Measurements from ENCODE around the gene FBF1. TPM values are rescaled to one million over a fixed set of nuclear protein-coding genes. Genes with fewer than 3 reads are reported as not detected.

The FBF1 gene
- total and polyA plus RNA-seq, 10 donors = 5.2 to 16.0 (median 10.0) TPM

DNA sequence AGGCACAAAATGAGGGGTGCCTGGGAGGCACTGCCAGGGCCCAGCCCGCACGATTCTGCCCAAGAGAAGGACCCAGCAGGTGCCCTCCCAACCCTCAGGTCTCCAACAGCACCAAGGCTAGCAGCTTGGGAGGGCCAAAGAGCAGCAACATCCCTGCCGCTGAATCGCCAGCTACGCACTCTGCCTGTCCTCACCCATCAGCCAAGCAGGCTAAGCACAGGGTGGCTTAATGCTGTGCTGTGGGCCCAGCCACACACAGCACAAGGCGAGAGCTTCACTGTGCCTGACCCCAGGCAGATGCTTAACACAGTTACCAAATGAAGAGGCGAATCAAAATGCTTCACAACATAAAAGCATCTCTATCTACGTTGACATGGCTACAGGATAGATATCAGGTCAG is 25.6 kb downstream of the FBF1 start:
- Histone ChIP-seq H3K4me1 (peaks cover 0 to 12% (median 0%) of the 10 kb centered on the region in 6 donors), H3K27ac (no peak overlapping the region), H3K27me3 (replicated peaks in 1 of 7) (no peaks in the 10 kb centered on the region), H3K9me3 (no peaks in the 10 kb centered on the region), H3K4me3 (no peak overlapping the region), H3K36me3 (peaks cover 0 to 65% (median 5%) of the 10 kb centered on the region in 6 donors)
- 86 to 95% (median 91%) methylated on average over 8 of the region's 8 CpGs for WGBS, 5 donors
- intact Hi-C loops (cut with DNase I; ENCODE audit: low total_unique reads) = no loop called here
- DNase-seq = no peak
- TF ChIP-seq POLR2A (IDR thresholded peaks at IDR 0.05) (no peak), POLR2AphosphoS5 (IDR thresholded peaks at IDR 0.05) (no peak)
- TF ChIP-seq, protein P1, sequence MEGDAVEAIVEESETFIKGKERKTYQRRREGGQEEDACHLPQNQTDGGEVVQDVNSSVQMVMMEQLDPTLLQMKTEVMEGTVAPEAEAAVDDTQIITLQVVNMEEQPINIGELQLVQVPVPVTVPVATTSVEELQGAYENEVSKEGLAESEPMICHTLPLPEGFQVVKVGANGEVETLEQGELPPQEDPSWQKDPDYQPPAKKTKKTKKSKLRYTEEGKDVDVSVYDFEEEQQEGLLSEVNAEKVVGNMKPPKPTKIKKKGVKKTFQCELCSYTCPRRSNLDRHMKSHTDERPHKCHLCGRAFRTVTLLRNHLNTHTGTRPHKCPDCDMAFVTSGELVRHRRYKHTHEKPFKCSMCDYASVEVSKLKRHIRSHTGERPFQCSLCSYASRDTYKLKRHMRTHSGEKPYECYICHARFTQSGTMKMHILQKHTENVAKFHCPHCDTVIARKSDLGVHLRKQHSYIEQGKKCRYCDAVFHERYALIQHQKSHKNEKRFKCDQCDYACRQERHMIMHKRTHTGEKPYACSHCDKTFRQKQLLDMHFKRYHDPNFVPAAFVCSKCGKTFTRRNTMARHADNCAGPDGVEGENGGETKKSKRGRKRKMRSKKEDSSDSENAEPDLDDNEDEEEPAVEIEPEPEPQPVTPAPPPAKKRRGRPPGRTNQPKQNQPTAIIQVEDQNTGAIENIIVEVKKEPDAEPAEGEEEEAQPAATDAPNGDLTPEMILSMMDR (IDR thresholded peaks at IDR 0.05 in 8 of 11, conservative IDR thresholded peaks at IDR 0.05 in 3 of 11) = no peak

DNA sequence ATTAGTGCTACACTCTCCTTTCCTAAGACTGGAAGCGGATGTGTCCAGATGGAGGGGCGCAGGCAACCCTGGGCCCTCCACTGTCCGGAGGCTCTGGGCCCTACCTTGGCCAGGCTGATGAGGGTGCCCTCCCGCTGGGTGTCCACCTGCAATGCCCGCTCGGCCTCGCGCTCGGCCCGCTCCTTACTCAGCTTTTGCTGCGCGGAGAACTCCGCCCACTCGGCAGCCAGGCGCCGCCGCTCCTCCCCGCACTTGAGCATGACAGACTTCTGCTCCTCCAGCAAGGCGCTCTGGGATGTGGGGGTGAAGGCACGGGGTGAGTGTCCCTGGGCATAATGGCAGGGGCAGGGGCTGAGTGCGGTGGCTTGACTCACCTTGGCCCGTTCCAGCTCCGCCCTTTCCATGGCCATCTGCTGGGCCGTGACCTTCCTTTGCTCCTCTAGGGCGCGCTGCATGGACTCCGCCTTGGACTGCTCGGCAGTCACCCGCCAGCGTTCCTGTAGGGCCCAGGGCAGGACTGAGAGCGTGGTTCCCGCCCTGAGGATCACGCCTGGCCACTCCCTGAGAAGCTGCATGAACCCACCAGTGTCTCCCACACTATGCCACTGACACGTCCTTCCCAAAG is 26.1 kb downstream of the FBF1 start:
- no peak for DNase-seq
- peaks cover 0 to 14% (median 0%) of the 10 kb centered on the region in 6 donors for H3K4me1 ChIP-seq
- no peak overlapping the region for H3K27ac ChIP-seq
- 89 to 95% (median 92%) methylated on average over 17 to 34 of the region's 34 CpGs for WGBS, 5 donors
- H3K9me3 ChIP-seq = no peaks in the 10 kb centered on the region
- intact Hi-C loops (cut with DNase I; ENCODE audit: low total_unique reads) = no loop called here
- H3K4me3 ChIP-seq = no peak overlapping the region
- peaks cover 0 to 60% (median 5%) of the 10 kb centered on the region in 6 donors for H3K36me3 ChIP-seq
- no peaks in the 10 kb centered on the region for H3K27me3 ChIP-seq (replicated peaks in 1 of 7)
- TF ChIP-seq POLR2A (IDR thresholded peaks at IDR 0.05) = no peak
- TF ChIP-seq POLR2AphosphoS5 (IDR thresholded peaks at IDR 0.05) = no peak
- TF ChIP-seq, protein P1 (IDR thresholded peaks at IDR 0.05 in 8 of 11, conservative IDR thresholded peaks at IDR 0.05 in 3 of 11) = no peak

DNA sequence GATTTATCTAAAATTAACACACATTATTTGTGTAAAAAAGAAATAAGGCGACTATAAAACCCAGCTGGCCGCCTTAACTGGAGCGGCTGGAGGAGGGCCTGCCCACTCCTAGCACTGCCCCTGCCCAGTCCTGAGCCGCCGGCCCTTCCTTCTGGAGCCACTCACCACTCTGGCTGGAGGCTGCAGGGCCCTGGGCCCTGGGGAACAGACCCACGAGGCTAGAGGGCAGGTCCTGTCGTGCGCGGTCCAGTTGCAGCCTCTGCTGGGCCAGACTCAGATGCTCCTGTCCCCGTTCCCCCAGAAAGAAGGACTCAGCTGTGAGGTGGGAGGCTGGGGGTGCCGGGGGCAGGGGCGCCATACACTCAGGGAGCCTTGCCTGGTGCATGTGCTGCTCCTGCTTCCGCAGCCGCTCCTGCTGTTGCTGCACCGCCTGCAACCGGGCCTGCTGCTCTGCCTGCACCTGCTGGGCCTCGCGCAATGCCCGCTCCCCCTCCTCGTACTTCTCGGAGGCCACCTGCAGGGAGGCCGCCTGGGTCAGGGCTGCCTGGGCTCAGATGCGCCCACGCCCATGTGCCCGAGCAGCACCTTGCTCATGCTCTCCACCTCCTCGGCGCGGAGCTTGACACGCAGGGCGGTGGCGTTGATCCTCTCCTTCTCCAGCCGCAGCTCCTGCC is 27.2 kb downstream of the FBF1 start:
- no peak for DNase-seq
- no peaks in the 10 kb centered on the region for H3K9me3 ChIP-seq
- no peaks in the 10 kb centered on the region for H3K27me3 ChIP-seq (replicated peaks in 1 of 7)
- intact Hi-C loops (cut with DNase I; ENCODE audit: low total_unique reads) = no loop called here
- no peak overlapping the region for H3K27ac ChIP-seq
- peaks cover 0 to 49% (median 5%) of the 10 kb centered on the region in 6 donors for H3K36me3 ChIP-seq
- H3K4me1 ChIP-seq = peaks cover 0 to 14% (median 0%) of the 10 kb centered on the region in 6 donors
- WGBS, 5 donors = 92 to 97% (median 95%) methylated on average over 25 to 32 of the region's 32 CpGs
- H3K4me3 ChIP-seq = no peak overlapping the region
- TF ChIP-seq POLR2AphosphoS5 (IDR thresholded peaks at IDR 0.05) (peak in 1 of 3 donors; percentile 8), POLR2A (IDR thresholded peaks at IDR 0.05) (no peak)

DNA sequence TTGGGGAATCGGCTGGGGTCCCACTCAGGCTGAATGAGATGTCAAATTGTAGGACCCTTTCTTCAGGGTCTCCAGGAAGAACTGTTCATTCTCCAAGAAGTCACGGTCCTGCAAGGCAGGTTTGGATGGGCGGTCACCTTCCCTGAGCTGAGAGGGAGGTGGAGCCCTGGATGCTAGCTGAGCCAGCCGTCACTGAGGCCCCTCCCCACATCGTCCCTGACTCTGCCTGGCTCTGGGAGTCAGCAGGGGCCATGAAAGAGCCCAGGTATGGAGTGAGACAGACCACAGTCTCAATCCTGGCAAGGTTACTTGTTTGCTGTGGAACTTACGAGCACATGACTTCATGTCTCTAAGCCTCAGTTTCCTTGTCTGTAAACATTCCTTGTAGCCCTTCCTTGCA is 30.1 kb downstream of the FBF1 start:
- Histone ChIP-seq H3K27ac (no peak overlapping the region), H3K4me3 (no peak overlapping the region), H3K4me1 (peaks cover 0 to 10% (median 2%) of the 10 kb centered on the region in 6 donors), H3K27me3 (replicated peaks in 1 of 7) (no peaks in the 10 kb centered on the region), H3K9me3 (no peaks in the 10 kb centered on the region), H3K36me3 (peaks cover 0 to 36% (median 5%) of the 10 kb centered on the region in 6 donors)
- DNase-seq = no peak
- intact Hi-C loops (cut with DNase I; ENCODE audit: low total_unique reads) = no loop called here
- WGBS, 5 donors = 78 to 89% (median 87%) methylated on average over 3 to 6 of the region's 6 CpGs
- TF ChIP-seq, protein P1 (IDR thresholded peaks at IDR 0.05 in 8 of 11, conservative IDR thresholded peaks at IDR 0.05 in 3 of 11) = no peak
- TF ChIP-seq POLR2AphosphoS5 (IDR thresholded peaks at IDR 0.05) = no peak
- TF ChIP-seq POLR2A (IDR thresholded peaks at IDR 0.05) = no peak
